ENCODE measurements around the gene APOA1.

The APOA1 gene

DNA sequence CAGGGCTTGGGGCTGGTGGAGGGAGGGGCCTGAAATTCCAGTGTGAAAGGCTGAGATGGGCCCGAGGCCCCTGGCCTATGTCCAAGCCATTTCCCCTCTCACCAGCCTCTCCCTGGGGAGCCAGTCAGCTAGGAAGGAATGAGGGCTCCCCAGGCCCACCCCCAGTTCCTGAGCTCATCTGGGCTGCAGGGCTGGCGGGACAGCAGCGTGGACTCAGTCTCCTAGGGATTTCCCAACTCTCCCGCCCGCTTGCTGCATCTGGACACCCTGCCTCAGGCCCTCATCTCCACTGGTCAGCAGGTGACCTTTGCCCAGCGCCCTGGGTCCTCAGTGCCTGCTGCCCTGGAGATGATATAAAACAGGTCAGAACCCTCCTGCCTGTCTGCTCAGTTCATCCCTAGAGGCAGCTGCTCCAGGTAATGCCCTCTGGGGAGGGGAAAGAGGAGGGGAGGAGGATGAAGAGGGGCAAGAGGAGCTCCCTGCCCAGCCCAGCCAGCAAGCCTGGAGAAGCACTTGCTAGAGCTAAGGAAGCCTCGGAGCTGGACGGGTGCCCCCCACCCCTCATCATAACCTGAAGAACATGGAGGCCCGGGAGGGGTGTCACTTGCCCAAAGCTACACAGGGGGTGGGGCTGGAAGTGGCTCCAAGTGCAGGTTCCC lies 7.8 kb downstream of the APOA1 start, which contains the start of gene APOC3:
TSS of gene APOC3 (plus strand) at position 383 of the 659 bp plus-strand sequence. CDS start 676 bp downstream, outside the sequence.
- Histone ChIP-seq H4K8ac (ENCODE audit: low read depth, low read length) (no peak within 1 kb of the TSS), H2AFZ (ENCODE audit: insufficient read depth, low read length, poor library complexity) (no peak within 1 kb of the TSS), H3K36me3 (ENCODE audit: control insufficient read depth in 1 of 2, insufficient read depth in 2 of 2, low read length in 2 of 2) (no peaks in the 10 kb centered on the region), H3K4me1 (ENCODE audit: control insufficient read depth in 1 of 2, insufficient read depth in 2 of 2, low read length in 2 of 2) (peaks cover 5% of the 10 kb centered on the region in 2 experiments), H4K91ac (ENCODE audit: low read depth, low read length) (peak within 1 kb of the TSS; percentile 50), H3K9ac (ENCODE audit: low read length) (no peak within 1 kb of the TSS), H2BK12ac (ENCODE audit: low read length) (peak within 1 kb of the TSS; percentile 4), H3K27ac (ENCODE audit: low read depth, low read length) (no peak within 1 kb of the TSS), H3K14ac (ENCODE audit: low read length) (peak within 1 kb of the TSS; percentile 11), H3K4ac (ENCODE audit: low read depth, low read length) (no peak within 1 kb of the TSS), H2BK120ac (ENCODE audit: insufficient read depth, low read length, poor library complexity) (peak within 1 kb of the TSS; percentile 27), H3K79me2 (ENCODE audit: control insufficient read depth, insufficient read depth, low read length, poor library complexity) (no peaks in the 10 kb centered on the region), H3K4me3 (ENCODE audit: low read depth, low read length) (no peak within 1 kb of the TSS), H3K9me3 (ENCODE audit: insufficient read depth, low read depth, low read length) (no peaks in the 10 kb centered on the region), H4K12ac (ENCODE audit: low read depth, low read length) (no peak within 1 kb of the TSS), H3K18ac (ENCODE audit: low read length) (no peak within 1 kb of the TSS), H2BK5ac (ENCODE audit: low read depth, low read length, poor library complexity) (no peak within 1 kb of the TSS), H3K79me1 (ENCODE audit: low read length) (peaks cover 3% of the 10 kb centered on the region), H3K4me2 (ENCODE audit: low read length) (no peak within 1 kb of the TSS), H3K23ac (ENCODE audit: low read length) (no peak within 1 kb of the TSS), H3K27me3 (ENCODE audit: insufficient read depth, low read length) (no peaks in the 10 kb centered on the region), H2AK5ac (ENCODE audit: low read length) (peak within 1 kb of the TSS; percentile 73)
- no CpG with 5 or more reads among the region's 9 CpGs for WGBS (ENCODE audit: extremely low coverage, insufficient coverage, insufficient read length)
- peak; percentile 44 to 61 for DNase-seq

DNA sequence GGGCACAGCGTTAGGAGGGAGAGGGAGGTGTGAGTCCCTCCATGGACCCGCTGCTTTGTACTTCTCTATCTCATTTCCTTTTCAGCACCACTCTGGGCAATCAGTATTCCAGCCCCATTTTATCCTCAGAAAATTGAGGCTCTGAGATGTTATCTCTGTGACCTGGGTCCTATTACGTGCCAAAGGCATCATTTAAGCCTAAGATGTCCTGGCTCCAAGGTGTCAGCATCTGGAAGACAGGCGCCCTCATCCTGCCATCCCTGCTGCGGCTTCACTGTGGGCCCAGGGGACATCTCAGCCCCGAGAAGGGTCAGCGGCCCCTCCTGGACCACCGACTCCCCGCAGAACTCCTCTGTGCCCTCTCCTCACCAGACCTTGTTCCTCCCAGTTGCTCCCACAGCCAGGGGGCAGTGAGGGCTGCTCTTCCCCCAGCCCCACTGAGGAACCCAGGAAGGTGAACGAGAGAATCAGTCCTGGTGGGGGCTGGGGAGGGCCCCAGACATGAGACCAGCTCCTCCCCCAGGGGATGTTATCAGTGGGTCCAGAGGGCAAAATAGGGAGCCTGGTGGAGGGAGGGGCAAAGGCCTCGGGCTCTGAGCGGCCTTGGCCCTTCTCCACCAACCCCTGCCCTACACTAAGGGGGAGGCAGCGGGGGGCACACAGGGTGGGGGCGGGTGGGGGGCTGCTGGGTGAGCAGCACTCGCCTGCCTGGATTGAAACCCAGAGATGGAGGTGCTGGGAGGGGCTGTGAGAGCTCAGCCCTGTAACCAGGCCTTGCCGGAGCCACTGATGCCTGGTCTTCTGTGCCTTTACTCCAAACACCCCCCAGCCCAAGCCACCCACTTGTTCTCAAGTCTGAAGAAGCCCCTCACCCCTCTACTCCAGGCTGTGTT lies 8.5 kb downstream of the APOA1 start:
- H3K23ac ChIP-seq (ENCODE audit: low read length): no peak overlapping the region
- H2BK120ac ChIP-seq (ENCODE audit: insufficient read depth, low read length, poor library complexity): no peak overlapping the region
- H3K79me1 ChIP-seq (ENCODE audit: low read length): peaks cover 3% of the 10 kb centered on the region
- H3K79me2 ChIP-seq (ENCODE audit: control insufficient read depth, insufficient read depth, low read length, poor library complexity): no peaks in the 10 kb centered on the region
- peak overlapping the region; percentile 18 for H3K9ac ChIP-seq (ENCODE audit: low read length)
- no peak overlapping the region for H3K14ac ChIP-seq (ENCODE audit: low read length)
- no peak overlapping the region for H3K4me2 ChIP-seq (ENCODE audit: low read length)
- H3K36me3 ChIP-seq (ENCODE audit: control insufficient read depth in 1 of 2, insufficient read depth in 2 of 2, low read length in 2 of 2): no peaks in the 10 kb centered on the region
- no peak overlapping the region for H4K12ac ChIP-seq (ENCODE audit: low read depth, low read length)
- H2BK5ac ChIP-seq (ENCODE audit: low read depth, low read length, poor library complexity): no peak overlapping the region
- H3K27ac ChIP-seq (ENCODE audit: low read depth, low read length): no peak overlapping the region
- DNase-seq: no peak
- no peak overlapping the region for H4K8ac ChIP-seq (ENCODE audit: low read depth, low read length)
- no CpG with 5 or more reads among the region's 16 CpGs for WGBS (ENCODE audit: extremely low coverage, insufficient coverage, insufficient read length)
- no peak overlapping the region for H3K18ac ChIP-seq (ENCODE audit: low read length)
- no peaks in the 10 kb centered on the region for H3K27me3 ChIP-seq (ENCODE audit: insufficient read depth, low read length)
- no peak overlapping the region for H3K4ac ChIP-seq (ENCODE audit: low read depth, low read length)
- no peak overlapping the region for H2AFZ ChIP-seq (ENCODE audit: insufficient read depth, low read length, poor library complexity)
- H2BK12ac ChIP-seq (ENCODE audit: low read length): peak overlapping the region; percentile 4
- H3K4me1 ChIP-seq (ENCODE audit: control insufficient read depth in 1 of 2, insufficient read depth in 2 of 2, low read length in 2 of 2): peaks cover 5% of the 10 kb centered on the region in 2 experiments
- H3K9me3 ChIP-seq (ENCODE audit: insufficient read depth, low read depth, low read length): no peaks in the 10 kb centered on the region
- no peak overlapping the region for H3K4me3 ChIP-seq (ENCODE audit: low read depth, low read length)
- H2AK5ac ChIP-seq (ENCODE audit: low read length): no peak overlapping the region
- no peak overlapping the region for H4K91ac ChIP-seq (ENCODE audit: low read depth, low read length)

DNA sequence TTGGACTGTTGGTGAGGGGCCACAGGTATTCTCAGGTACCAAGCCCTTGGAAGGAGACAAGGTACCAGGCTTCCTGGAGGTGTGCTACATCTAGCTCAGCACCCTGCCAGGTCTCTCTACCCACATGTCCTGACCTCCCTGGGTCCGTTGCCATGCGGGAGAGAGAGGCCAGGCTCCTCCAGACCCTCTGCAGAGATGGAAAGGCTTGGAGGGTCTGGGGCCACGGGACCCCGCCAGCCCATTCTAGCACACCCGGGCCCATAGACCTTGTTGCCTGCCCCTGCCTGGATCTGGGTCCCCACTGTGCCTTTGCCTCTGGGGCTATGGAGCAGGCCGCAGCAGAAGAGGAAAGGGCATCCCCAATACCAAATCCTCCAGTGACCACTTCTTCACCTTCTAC lies 10.0 kb downstream of the APOA1 start:
- Histone ChIP-seq H3K4ac (ENCODE audit: low read depth, low read length) (no peak overlapping the region), H2BK5ac (ENCODE audit: low read depth, low read length, poor library complexity) (no peak overlapping the region), H3K9me3 (ENCODE audit: insufficient read depth, low read depth, low read length) (no peaks in the 10 kb centered on the region), H3K18ac (ENCODE audit: low read length) (no peak overlapping the region), H3K36me3 (ENCODE audit: control insufficient read depth in 1 of 2, insufficient read depth in 2 of 2, low read length in 2 of 2) (no peaks in the 10 kb centered on the region), H2BK12ac (ENCODE audit: low read length) (no peak overlapping the region), H3K9ac (ENCODE audit: low read length) (no peak overlapping the region), H3K4me3 (ENCODE audit: low read depth, low read length) (no peak overlapping the region), H3K4me1 (ENCODE audit: control insufficient read depth in 1 of 2, insufficient read depth in 2 of 2, low read length in 2 of 2) (peaks cover 5% of the 10 kb centered on the region in 2 experiments), H4K8ac (ENCODE audit: low read depth, low read length) (no peak overlapping the region), H2AK5ac (ENCODE audit: low read length) (no peak overlapping the region), H3K27ac (ENCODE audit: low read depth, low read length) (no peak overlapping the region), H4K12ac (ENCODE audit: low read depth, low read length) (no peak overlapping the region), H3K4me2 (ENCODE audit: low read length) (no peak overlapping the region), H3K14ac (ENCODE audit: low read length) (no peak overlapping the region), H3K79me2 (ENCODE audit: control insufficient read depth, insufficient read depth, low read length, poor library complexity) (no peaks in the 10 kb centered on the region), H3K27me3 (ENCODE audit: insufficient read depth, low read length) (no peaks in the 10 kb centered on the region), H4K91ac (ENCODE audit: low read depth, low read length) (peak overlapping the region; percentile 40), H2BK120ac (ENCODE audit: insufficient read depth, low read length, poor library complexity) (no peak overlapping the region), H3K79me1 (ENCODE audit: low read length) (peaks cover 3% of the 10 kb centered on the region), H3K23ac (ENCODE audit: low read length) (no peak overlapping the region), H2AFZ (ENCODE audit: insufficient read depth, low read length, poor library complexity) (no peak overlapping the region)
- DNase-seq: no peak
- no CpG with 5 or more reads among the region's 6 CpGs for WGBS (ENCODE audit: extremely low coverage, insufficient coverage, insufficient read length)

DNA sequence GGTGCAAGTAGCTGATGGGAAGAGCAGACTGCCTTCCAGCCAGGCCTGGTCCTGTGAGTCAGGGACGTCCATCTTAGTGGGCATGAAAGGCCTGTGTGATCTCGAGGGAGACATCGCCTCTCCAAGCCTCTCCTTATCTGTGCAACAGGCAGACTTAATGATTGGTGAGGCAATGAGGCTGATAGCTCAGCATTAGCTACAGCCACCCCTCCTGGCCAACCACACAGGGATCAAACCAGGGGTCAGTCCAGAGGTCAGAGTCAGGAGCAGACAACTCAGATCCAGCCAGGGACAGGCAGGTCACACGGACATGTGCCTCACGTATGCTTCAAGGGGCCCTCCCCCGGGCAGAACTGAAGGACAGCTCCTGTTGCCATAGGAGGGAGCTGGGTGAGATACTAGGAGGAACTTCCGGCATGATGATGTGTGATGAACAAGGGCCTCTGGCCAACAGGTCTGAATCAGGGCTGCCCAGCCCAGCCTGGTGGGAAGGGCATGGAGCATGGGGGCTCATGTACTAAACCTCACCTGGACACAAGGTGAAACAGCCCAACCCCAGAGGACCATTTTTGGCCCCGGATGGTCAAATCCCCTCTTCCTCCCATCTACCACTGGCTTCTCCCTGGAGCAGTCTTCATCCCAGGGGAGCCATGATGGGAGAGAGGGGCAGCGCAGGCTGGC lies 10.5 kb downstream of the APOA1 start:
- H3K4me2 ChIP-seq (ENCODE audit: low read length): no peak overlapping the region
- H2BK5ac ChIP-seq (ENCODE audit: low read depth, low read length, poor library complexity): no peak overlapping the region
- H2BK120ac ChIP-seq (ENCODE audit: insufficient read depth, low read length, poor library complexity): no peak overlapping the region
- no peak overlapping the region for H2AK5ac ChIP-seq (ENCODE audit: low read length)
- no peak overlapping the region for H3K9ac ChIP-seq (ENCODE audit: low read length)
- H3K4ac ChIP-seq (ENCODE audit: low read depth, low read length): no peak overlapping the region
- H3K27me3 ChIP-seq (ENCODE audit: insufficient read depth, low read length): no peaks in the 10 kb centered on the region
- no peak overlapping the region for H2BK12ac ChIP-seq (ENCODE audit: low read length)
- H3K79me2 ChIP-seq (ENCODE audit: control insufficient read depth, insufficient read depth, low read length, poor library complexity): no peaks in the 10 kb centered on the region
- H3K4me3 ChIP-seq (ENCODE audit: low read depth, low read length): no peak overlapping the region
- no peak overlapping the region for H3K23ac ChIP-seq (ENCODE audit: low read length)
- peaks cover 5% of the 10 kb centered on the region in 2 experiments for H3K4me1 ChIP-seq (ENCODE audit: control insufficient read depth in 1 of 2, insufficient read depth in 2 of 2, low read length in 2 of 2)
- H3K36me3 ChIP-seq (ENCODE audit: control insufficient read depth in 1 of 2, insufficient read depth in 2 of 2, low read length in 2 of 2): no peaks in the 10 kb centered on the region
- no peak overlapping the region for H3K14ac ChIP-seq (ENCODE audit: low read length)
- H3K18ac ChIP-seq (ENCODE audit: low read length): no peak overlapping the region
- H4K91ac ChIP-seq (ENCODE audit: low read depth, low read length): no peak overlapping the region
- no peak for DNase-seq
- no peak overlapping the region for H3K27ac ChIP-seq (ENCODE audit: low read depth, low read length)
- no peak overlapping the region for H2AFZ ChIP-seq (ENCODE audit: insufficient read depth, low read length, poor library complexity)
- H3K9me3 ChIP-seq (ENCODE audit: insufficient read depth, low read depth, low read length): no peaks in the 10 kb centered on the region
- H4K8ac ChIP-seq (ENCODE audit: low read depth, low read length): no peak overlapping the region
- peaks cover 3% of the 10 kb centered on the region for H3K79me1 ChIP-seq (ENCODE audit: low read length)
- no CpG with 5 or more reads among the region's 9 CpGs for WGBS (ENCODE audit: extremely low coverage, insufficient coverage, insufficient read length)
- no peak overlapping the region for H4K12ac ChIP-seq (ENCODE audit: low read depth, low read length)
